Activated CD8-positive, alpha-beta memory T cell treated with anti-CD3 and anti-CD28 coated beads, Interleukin-2, amount 50 U/mL, for 24 hours (primary cell): ENCODE results near the gene RXRB.

Experiments used
- DNase-seq: peaks from one replicate; pipeline ENCODE4 v3.0.0-alpha.2; 2020; ENCODE audit errors: extremely low read depth

RXRB gene

GRCh38 chr6:33211666-33212422, 11.4 kb upstream of the RXRB start:
- no peak for DNase-seq

GRCh38 chr6:33211136-33211535, 10.7 kb upstream of the RXRB start:
- no peak for DNase-seq

- DNase-seq: no peak
Observed at GRCh38 chr6:33209856-33210255, 9.4 kb upstream of the RXRB start.

GRCh38 chr6:33208091-33208967, 7.9 kb upstream of the RXRB start, which contains the start of gene RING1:
TSS of gene RING1 (plus strand) at chr6:33208500. CDS start at chr6:33208823, 323 bp downstream.
- no peak for DNase-seq

GRCh38 chr6:33207552-33208090, 7.2 kb upstream of the RXRB start:
- no peak for DNase-seq

GRCh38 chr6:33206864-33207551, 6.5 kb upstream of the RXRB start:
- no peak for DNase-seq

- no peak for DNase-seq
Observed at GRCh38 chr6:33206027-33206863, 5.8 kb upstream of the RXRB start.

GRCh38 chr6:33205191-33206026, 4.9 kb upstream of the RXRB start:
- no peak for DNase-seq

GRCh38 chr6:33204415-33205190, 4.1 kb upstream of the RXRB start, which contains the start of gene HSD17B8:
TSS of gene HSD17B8 (plus strand) at chr6:33204655. CDS start at chr6:33204669, 14 bp downstream.
- peak; percentile 91 for DNase-seq

GRCh38 chr6:33204165-33204414, 3.6 kb upstream of the RXRB start:
- no peak for DNase-seq

- no peak for DNase-seq
Observed at GRCh38 chr6:33203443-33204164, 3.1 kb upstream of the RXRB start.

- no peak for DNase-seq
Observed at GRCh38 chr6:33202799-33203198, 2.3 kb upstream of the RXRB start.

GRCh38 chr6:33201935-33202334, 1.5 kb upstream of the RXRB start:
- no peak for DNase-seq

- DNase-seq: no peak
Observed at GRCh38 chr6:33201147-33201545, 681 bp upstream of the RXRB start.

- no peak for DNase-seq
Observed at GRCh38 chr6:33199687-33200218, 712 bp downstream of the RXRB start.

- no peak for DNase-seq
Observed at GRCh38 chr6:33198853-33199436, 1.5 kb downstream of the RXRB start.

- DNase-seq: no peak
Observed at GRCh38 chr6:33198159-33198852, 2.2 kb downstream of the RXRB start.
